Suprapubic skin (tissue), 4 donors: ENCODE data around the gene RBKS. TPM values are rescaled to one million over a fixed set of nuclear protein-coding genes. Genes with fewer than 3 reads are reported as not detected.

ENCODE experiments used
- DNase-seq, 2 donors: peaks; one replicate each; pipeline ENCODE4 v3.0.0-alpha.2; 2019; ENCODE audit warnings: low spot score in 2 of 2
- H3K27ac ChIP-seq: fragments of 200-600 bp; sonication (generic); one replicate; pipeline ENCODE4 v1.5.1; 2019
- H3K27me3 ChIP-seq: fragments of 200-600 bp; sonication (generic); one replicate; pipeline ENCODE4 v1.5.1; 2019
- H3K36me3 ChIP-seq: fragments of 200-600 bp; sonication (generic); one replicate; pipeline ENCODE4 v1.5.1; 2019
- H3K4me1 ChIP-seq: fragments of 200-600 bp; sonication (generic); one replicate; pipeline ENCODE4 v1.5.1; 2019
- H3K4me3 ChIP-seq: fragments of 200-600 bp; sonication (generic); one replicate; pipeline ENCODE4 v1.5.1; 2019; ENCODE audit warnings: mild to moderate bottlenecking
- H3K9me3 ChIP-seq: fragments of 200-600 bp; sonication (generic); one replicate; pipeline ENCODE4 v1.5.1; 2019
- CTCF ChIP-seq, 2 donors: fragments of 200-600 bp in 1 of 2; fragments of 450-650 bp in 1 of 2; sonication (generic) in 1 of 2; IDR thresholded peaks; one replicate each; pipeline ENCODE4 v1.5.1; 2016 to 2019; ENCODE audit warnings: antibody characterized with exemption in 2 of 2, mild to moderate bottlenecking in 1 of 2, moderate library complexity in 1 of 2
- EP300 ChIP-seq: sonication (generic); formaldehyde crosslinking; IDR thresholded peaks from one replicate; pipeline ENCODE4 v1.6.1; 2017; ENCODE audit warnings: antibody characterized with exemption
- POLR2A ChIP-seq, 2 donors: fragments of 450-650 bp; IDR thresholded peaks; one replicate each; pipeline ENCODE4 v1.6.1; 2017; ENCODE audit warnings: antibody characterized with exemption in 2 of 2, mild to moderate bottlenecking in 2 of 2, moderate library complexity in 2 of 2
- POLR2AphosphoS5 ChIP-seq, 3 donors: sonication (generic); formaldehyde crosslinking; IDR thresholded peaks; one replicate each; pipeline ENCODE4 v1.6.1; 2017; ENCODE audit warnings: antibody characterized with exemption in 3 of 3
- WGBS: methylation state at CpG from one replicate; pipeline ENCODE4 v1.1.5; 2018; 5-methylcytosine and 5-hydroxymethylcytosine counted together
- total RNA-seq, 4 donors: library from RNA; depleted of rRNA; stranded (reverse); fragments of >200 nt; gene quantifications; one replicate each; pipeline ENCODE4 v1.1.0, GENCODE V29; 2016

RBKS gene
- total RNA-seq, 4 donors from 2014 or later: 1.0 to 2.2 (median 1.5) TPM

DNA sequence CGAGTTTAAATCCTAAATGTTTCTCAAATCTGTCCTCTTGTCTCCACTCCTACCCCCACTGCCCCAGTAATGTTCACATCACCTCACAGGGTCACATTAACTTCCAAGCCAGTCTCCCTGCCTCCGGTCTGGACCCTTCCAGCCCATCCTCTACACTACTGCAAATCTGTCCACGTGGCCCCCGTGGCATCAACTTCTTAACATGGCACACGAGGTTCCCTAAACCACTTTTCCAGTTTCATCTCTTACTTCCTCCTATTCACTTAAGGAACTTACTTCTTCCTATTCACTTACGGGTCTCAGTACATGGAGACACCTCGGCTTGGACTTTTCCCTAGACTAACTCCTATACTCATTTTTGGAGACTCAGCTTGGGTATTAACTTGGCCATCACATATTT lies 91.7 kb downstream of the RBKS start:
- Histone ChIP-seq H3K27ac (peak overlapping the region; percentile 52), H3K27me3 (no peaks in the 10 kb centered on the region), H3K4me3 (no peak overlapping the region), H3K36me3 (no peaks in the 10 kb centered on the region), H3K9me3 (no peaks in the 10 kb centered on the region), H3K4me1 (peaks cover 8% of the 10 kb centered on the region)
- WGBS: 91% methylated on average over 7 of the region's 7 CpGs
- DNase-seq: no peak
- TF ChIP-seq EP300 (no peak), CTCF (IDR thresholded peaks at IDR 0.05) (no peak), POLR2AphosphoS5 (IDR thresholded peaks at IDR 0.05) (no peak), POLR2A (IDR thresholded peaks at IDR 0.05) (no peak)

GRCh38 chr2:27797841-27798240 lies 92.3 kb downstream of the RBKS start:
- Histone ChIP-seq H3K4me1 (peaks cover 8% of the 10 kb centered on the region), H3K27me3 (no peaks in the 10 kb centered on the region), H3K36me3 (no peaks in the 10 kb centered on the region), H3K27ac (no peak overlapping the region), H3K9me3 (no peaks in the 10 kb centered on the region), H3K4me3 (no peak overlapping the region)
- 91% methylated on average over 4 of the region's 4 CpGs for WGBS
- no peak for TF ChIP-seq POLR2AphosphoS5 (IDR thresholded peaks at IDR 0.05)
- TF ChIP-seq CTCF (IDR thresholded peaks at IDR 0.05): no peak
- no peak for TF ChIP-seq POLR2A (IDR thresholded peaks at IDR 0.05)
- TF ChIP-seq EP300: no peak
- DNase-seq: no peak

DNA sequence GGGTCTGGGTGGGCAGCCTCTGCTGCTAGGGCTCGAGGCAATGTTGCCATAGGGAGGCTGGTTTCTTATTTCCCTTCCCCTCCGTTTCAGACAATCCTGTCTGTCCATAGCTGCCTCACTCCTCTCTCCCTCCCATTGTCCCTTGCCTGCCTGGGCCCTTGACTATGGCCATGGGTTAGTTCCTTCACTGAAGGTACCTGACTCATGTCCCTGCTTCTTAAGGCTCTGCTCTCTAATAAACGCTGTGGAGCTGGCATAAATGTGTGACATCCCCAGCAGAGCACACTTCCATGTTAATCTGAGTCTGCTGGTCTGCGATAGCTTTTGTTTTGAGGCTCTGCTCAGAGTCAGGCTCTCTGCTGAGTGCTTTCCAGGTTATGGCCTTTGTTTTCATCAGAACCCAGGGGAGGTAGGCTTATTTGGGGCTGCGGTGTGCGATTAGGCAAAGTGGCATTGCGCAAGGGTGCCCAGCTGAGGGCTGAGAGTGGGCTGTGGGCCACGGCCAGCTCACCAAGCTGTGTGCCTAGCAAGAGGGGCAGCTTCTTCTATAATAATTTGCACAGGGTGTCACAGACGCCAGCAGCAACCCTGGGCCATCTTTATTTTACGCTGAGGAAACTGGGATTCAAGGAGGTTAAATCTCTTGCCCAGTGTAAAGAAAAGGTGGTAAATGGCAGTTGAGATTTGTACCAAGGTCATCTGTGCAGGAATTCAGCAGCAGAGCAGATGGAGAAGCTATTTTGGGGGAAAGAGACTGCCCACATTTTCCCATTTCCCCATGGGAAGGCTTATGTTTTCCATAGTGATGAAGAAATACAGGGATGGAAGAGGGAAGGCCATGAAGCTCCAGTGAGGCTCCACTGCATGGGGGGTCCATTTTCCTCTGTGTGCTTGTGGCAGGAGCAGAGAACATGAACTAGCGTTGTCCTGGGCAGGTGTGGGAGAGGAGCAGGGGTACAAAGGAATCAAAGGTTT lies 93.1 kb downstream of the RBKS start:
- Histone ChIP-seq H3K9me3 (no peaks in the 10 kb centered on the region), H3K4me1 (peaks cover 8% of the 10 kb centered on the region), H3K27ac (peak overlapping the region; percentile 16), H3K4me3 (no peak overlapping the region), H3K36me3 (no peaks in the 10 kb centered on the region), H3K27me3 (no peaks in the 10 kb centered on the region)
- no peak for DNase-seq
- TF ChIP-seq POLR2A (IDR thresholded peaks at IDR 0.05) (no peak), CTCF (IDR thresholded peaks at IDR 0.05) (no peak), POLR2AphosphoS5 (IDR thresholded peaks at IDR 0.05) (no peak), EP300 (no peak)
- WGBS: 81% methylated on average over 11 of the region's 11 CpGs

DNA sequence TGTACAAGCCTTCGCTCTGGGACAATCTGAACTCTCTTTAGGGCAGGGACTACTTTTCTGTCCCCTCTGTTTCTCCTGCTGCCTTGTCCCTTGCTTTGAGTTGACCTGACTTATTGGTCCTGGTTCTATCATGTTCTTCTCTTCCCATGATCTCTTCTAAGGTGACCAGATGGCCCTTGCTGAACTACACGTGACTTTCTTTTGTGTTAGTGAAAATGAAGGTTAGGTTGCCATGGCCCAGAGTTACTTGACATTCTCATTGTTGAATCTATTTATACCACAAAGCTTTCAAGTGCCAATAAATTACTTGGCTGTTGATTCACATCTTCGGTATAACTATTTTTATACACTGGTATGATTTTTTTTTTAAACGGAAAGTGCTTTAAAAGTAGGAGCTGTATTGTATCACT lies 94.3 kb downstream of the RBKS start:
- Histone ChIP-seq H3K9me3 (no peaks in the 10 kb centered on the region), H3K4me1 (peaks cover 8% of the 10 kb centered on the region), H3K36me3 (no peaks in the 10 kb centered on the region), H3K27ac (peak overlapping the region; percentile 35), H3K27me3 (no peaks in the 10 kb centered on the region), H3K4me3 (no peak overlapping the region)
- DNase-seq: no peak
- TF ChIP-seq CTCF (IDR thresholded peaks at IDR 0.05) (no peak), POLR2AphosphoS5 (IDR thresholded peaks at IDR 0.05) (no peak), EP300 (no peak), POLR2A (IDR thresholded peaks at IDR 0.05) (no peak)
- 32% methylated on average over 4 of the region's 4 CpGs for WGBS

GRCh38 chr2:27795093-27795834 lies 94.9 kb downstream of the RBKS start:
- no peaks in the 10 kb centered on the region for H3K9me3 ChIP-seq
- no peak overlapping the region for H3K4me3 ChIP-seq
- no peak for DNase-seq
- peak overlapping the region; percentile 35 for H3K27ac ChIP-seq
- TF ChIP-seq EP300: no peak
- TF ChIP-seq POLR2AphosphoS5 (IDR thresholded peaks at IDR 0.05): no peak
- no peak for TF ChIP-seq CTCF (IDR thresholded peaks at IDR 0.05)
- TF ChIP-seq POLR2A (IDR thresholded peaks at IDR 0.05): no peak
- 89% methylated on average over 8 of the region's 8 CpGs for WGBS
- H3K4me1 ChIP-seq: peaks cover 8% of the 10 kb centered on the region
- H3K27me3 ChIP-seq: no peaks in the 10 kb centered on the region
- H3K36me3 ChIP-seq: no peaks in the 10 kb centered on the region
